Esophagus muscularis mucosa (tissue), 3 donors: Measurements from ENCODE around the gene XIRP2.

Experiments used
- POLR2A ChIP-seq: fragments of 450-650 bp; IDR thresholded peaks from one replicate; pipeline ENCODE4 v1.6.1; 2017; ENCODE audit warnings: antibody characterized with exemption, moderate library complexity, mild to moderate bottlenecking, low read depth
- TF ChIP-seq, protein P1 (sequence below), 3 experiments: fragments of 200-600 bp in 2 of 3; fragments of 450-650 bp in 1 of 3; sonication (generic) in 2 of 3; IDR thresholded peaks; one replicate each; pipeline ENCODE4 v1.5.1; 2017 to 2019; ENCODE audit warnings: antibody characterized with exemption in 3 of 3, mild to moderate bottlenecking in 2 of 3, moderate library complexity in 1 of 3

DNA sequence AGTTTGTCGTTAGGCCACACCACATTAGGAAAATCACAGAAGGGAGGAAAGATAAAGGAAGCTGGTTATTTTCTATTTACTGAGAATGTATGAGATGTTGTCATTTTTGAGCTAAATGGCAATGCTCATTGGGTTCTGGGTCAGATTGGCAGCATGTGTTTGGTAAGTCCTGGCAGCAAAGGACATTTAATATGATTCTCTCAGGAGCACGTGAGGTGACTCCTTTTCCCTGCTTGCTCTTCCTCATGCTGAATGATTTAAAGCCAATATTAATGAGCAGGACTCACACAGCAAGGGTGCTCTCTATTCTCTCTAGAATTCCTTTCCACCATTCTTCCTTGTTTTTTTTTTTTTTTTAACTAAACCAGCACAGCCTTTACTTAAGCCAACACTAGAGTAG lies 298.2 kb downstream of the XIRP2 start:
- no peak for TF ChIP-seq POLR2A
- TF ChIP-seq, protein P1, sequence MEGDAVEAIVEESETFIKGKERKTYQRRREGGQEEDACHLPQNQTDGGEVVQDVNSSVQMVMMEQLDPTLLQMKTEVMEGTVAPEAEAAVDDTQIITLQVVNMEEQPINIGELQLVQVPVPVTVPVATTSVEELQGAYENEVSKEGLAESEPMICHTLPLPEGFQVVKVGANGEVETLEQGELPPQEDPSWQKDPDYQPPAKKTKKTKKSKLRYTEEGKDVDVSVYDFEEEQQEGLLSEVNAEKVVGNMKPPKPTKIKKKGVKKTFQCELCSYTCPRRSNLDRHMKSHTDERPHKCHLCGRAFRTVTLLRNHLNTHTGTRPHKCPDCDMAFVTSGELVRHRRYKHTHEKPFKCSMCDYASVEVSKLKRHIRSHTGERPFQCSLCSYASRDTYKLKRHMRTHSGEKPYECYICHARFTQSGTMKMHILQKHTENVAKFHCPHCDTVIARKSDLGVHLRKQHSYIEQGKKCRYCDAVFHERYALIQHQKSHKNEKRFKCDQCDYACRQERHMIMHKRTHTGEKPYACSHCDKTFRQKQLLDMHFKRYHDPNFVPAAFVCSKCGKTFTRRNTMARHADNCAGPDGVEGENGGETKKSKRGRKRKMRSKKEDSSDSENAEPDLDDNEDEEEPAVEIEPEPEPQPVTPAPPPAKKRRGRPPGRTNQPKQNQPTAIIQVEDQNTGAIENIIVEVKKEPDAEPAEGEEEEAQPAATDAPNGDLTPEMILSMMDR (IDR thresholded peaks at IDR 0.05) = no peak
